DMS 273 (cell line): ENCODE data around the gene CLDN6.

ENCODE experiments used
- DNase-seq: peaks from one replicate; lab custom pipeline; 2025; ENCODE audit not compliant: unreplicated experiment; lab: John Stamatoyannopoulos, UW

The CLDN6 gene

DNA sequence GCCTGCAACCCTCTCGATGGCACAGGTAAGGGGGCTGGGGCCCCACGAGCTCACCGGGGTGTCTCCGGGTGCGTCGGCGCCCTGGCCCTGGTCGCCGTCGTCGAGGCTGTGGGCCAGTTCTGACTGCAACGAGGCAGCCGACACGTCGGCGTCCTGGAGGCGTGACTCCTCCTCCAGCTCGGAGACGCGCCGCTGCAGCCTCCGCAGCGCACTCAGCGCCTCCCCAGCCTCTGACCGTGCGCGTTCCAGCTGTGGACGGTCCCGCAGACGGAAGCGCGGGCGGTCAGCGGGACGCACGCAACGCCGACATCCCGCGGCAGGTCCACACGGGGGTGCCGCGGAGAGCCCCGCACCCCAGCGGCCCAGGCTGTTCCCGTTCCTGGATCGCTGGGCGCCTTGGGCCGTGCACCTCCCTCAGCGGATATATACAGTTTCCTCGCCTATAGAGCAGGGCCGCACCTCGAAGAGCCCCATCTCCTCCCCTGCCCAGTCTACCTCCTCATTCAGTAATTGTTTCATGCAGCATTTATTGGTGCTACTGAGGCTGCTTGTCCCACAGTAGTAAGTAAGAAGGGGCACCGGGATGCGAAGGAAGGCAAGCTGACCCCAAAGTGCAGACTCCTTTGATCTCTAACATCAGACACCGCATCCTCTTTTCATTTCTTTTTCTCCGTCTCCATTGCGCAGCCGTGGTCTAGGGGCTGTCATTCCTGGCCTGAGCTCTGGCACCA, 11.7 kb upstream of the CLDN6 start:
- no peak for DNase-seq

DNA sequence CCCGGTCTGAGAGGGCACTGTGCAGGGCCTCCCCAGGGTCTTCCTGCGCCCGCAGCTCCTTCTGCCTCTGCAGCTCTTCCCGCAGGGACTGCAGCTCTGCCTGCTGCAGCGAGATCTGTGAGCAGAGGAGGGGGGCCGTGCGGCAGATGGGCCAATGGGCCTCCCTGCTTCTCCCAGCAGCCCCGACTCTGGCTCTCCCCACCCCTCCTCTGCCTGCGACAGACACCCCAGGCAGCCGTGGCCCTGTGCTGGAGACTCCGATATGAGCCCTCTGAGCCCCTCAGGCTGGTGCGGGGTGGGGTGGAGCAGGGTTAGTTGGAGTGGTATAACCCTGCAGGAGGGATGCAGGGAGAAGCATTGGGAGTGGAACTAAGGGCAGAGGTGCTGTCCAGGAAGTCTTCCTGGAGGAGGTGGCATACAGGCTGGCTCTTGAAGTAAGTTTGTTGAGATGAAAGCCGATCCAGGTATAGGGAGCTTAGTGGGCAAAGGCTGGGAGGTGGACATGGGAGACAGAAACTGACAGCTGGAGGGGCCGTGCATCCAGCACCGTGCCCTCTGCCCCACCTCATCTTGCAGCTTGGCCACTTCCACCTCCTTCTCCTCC, 10.8 kb upstream of the CLDN6 start:
- DNase-seq: peak; percentile 57

GRCh38 chr16:3027983-3028715, 10.2 kb upstream of the CLDN6 start:
- peak; percentile 96 for DNase-seq

- DNase-seq: no peak
Observed at GRCh38 chr16:3027489-3027795, 9.5 kb upstream of the CLDN6 start.

GRCh38 chr16:3026609-3027488, 8.9 kb upstream of the CLDN6 start:
- DNase-seq: no peak

- DNase-seq: no peak
Observed at GRCh38 chr16:3026003-3026378, 8.0 kb upstream of the CLDN6 start.

DNA sequence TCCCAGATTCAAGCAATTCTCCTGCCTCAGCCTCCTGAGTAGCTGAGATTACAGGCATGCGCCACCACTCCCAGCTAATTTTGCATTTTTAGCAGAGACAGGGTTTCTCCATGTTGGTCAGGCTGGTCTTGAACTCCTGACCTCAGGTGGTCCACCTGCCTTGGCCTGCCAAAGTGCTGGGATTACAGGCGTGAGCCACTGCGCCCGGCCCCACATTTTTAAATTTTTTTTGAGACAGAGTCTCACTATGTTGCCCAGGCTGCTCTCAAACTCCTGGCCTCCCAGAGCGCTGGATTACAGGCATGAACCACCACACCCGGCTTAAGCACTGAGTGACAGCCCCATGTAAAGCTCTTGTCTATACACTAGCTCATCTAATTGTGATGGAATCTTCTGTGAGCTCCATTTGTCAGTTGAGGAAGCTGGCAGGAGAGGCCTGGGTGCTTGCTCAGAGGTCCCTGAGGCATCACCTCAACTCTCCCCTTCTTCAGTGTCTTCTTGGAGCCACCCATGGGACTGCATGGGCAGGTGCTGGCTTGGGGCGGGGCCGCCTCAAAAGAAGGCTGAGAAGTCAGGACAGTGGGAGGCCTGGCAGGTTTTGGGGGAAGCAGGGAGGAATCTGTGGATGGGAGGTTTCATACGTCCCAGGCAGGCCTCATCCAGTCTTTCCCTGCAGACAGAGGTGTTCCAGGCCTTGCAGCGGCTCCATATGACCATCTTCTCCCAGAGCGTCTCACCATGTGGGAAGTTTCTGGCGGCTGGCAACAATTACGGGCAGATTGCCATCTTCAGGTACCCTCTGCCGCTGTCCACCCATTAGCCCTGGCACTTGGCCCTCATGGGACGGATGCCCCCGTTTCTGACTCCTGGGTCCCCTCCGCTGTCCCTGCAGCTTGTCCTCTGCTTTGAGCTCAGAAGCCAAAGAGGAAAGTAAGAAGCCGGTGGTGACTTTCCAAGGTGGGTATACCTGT, 7.3 kb upstream of the CLDN6 start:
- no peak for DNase-seq

GRCh38 chr16:3023669-3024478, 5.9 kb upstream of the CLDN6 start, which contains the start of the genes HCFC1R1 and THOC6:
Gene HCFC1R1 (minus strand): TSS chr16:3023942. CDS start chr16:3023941, 1 bp downstream.
Gene THOC6 (plus strand): TSS chr16:3024035. CDS start chr16:3024327, 292 bp downstream.
- peak; percentile 99 for DNase-seq

- DNase-seq: peak; percentile 78
Observed at GRCh38 chr16:3023415-3023668, 5.4 kb upstream of the CLDN6 start.

DNA sequence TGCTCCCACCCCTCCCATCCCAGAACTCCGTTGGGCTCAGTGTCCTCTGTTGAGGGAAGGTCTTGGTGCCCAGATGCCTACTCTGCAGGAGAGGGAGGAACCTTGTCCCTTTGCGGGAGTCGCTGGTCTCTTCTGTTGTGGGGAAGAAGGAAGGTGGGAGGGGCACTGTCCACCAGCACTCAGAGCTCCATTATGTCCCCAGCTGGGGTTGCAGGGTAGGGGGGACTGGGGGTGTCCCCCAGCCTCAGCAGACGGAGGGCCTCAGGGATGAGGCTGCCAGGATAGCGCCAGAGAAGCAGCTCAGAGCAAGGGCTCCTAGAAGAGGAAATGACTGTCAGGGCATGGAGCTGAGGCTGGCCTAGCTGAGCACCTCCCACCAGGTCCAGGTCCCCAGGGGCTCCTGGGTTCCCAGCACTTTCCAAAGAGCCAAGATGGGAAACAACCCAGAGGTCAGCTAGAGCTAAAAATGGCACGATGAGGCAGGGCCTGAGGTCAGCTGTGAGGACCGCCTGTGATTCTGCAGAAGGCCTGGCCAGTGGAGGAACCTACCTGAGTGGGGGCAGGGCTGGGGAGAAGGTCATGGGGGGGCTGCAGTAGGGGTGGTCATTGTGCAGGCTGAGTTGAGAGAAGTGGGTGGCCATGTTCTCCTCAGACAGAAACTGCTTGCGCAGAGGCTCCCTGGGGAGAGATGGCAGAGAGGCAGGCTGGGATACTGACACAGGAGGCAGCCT, 4.9 kb upstream of the CLDN6 start:
- DNase-seq: no peak

GRCh38 chr16:3022208-3022683, 4.3 kb upstream of the CLDN6 start:
- DNase-seq: peak; percentile 90

- peak; percentile 93 for DNase-seq
Observed at GRCh38 chr16:3021449-3022207, 3.6 kb upstream of the CLDN6 start.

DNA sequence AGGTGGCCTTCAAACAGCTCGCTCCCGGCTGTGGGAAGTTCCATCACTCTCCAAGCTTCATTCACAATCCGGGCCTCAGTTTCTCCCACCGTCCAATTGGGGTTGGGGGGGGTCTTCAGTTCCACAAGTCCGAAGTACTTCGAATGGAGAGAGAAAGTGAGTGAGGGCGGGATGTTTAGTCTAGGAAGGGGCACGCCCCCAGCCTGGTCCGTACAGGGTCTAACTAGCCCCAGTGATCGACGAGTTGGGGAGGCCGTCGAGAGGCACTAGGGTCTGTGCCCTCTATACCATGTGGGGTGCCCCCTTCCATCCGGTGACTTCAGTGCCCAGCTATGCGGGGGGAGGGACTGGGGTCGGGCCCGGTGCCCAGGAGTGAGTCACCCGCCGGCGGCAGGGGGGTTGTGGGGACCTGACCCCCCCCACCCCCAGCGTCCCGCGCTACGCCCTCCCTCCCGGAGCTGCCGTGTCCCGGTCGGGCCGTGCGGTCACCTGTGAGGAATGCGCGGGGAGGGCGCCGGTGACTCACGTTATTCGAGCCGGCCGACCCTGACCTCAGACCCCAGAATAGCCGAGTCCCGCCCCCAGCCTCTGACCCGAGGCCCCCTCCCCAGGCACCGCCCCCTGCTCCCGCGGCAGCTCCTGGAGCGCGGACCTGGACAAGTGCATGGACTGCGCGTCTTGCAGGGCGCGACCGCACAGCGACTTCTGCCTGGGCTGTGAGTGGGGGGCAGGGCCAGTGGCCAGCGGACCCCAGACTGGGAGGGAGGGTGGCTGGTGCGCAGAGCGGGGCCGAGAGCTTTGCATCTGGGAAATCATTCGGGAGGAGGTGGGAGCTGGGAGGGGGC, 2.8 kb upstream of the CLDN6 start:
- DNase-seq: peak; percentile 78

GRCh38 chr16:3020247-3020603, 2.2 kb upstream of the CLDN6 start, which contains the start of gene TNFRSF12A:
Gene TNFRSF12A (plus strand): TSS chr16:3020368. CDS start chr16:3020398, 30 bp downstream.
- DNase-seq: peak; percentile 94

GRCh38 chr16:3019594-3020246, 1.7 kb upstream of the CLDN6 start:
- no peak for DNase-seq

GRCh38 chr16:3017344-3017743, 639 bp downstream of the CLDN6 start:
- no peak for DNase-seq
